ENCODE data around the gene XRN2.

GRCh38 chr20:21259346-21259745 is 43.8 kb upstream of the XRN2 start:
- TF ChIP-seq CTCF (IDR thresholded peaks at IDR 0.05): no peak
- TF ChIP-seq POLR2A (IDR thresholded peaks at IDR 0.05): no peak

Measured in stomach (tissue), 4 donors.